ENCODE measurements around the gene ATP11B.
"Not testable (repeated sequence)": the region's sequence is repeated elsewhere in the genome, so short reads cannot be mapped to it uniquely, and the experiment has no call there.

The ATP11B gene

GRCh38 chr3:182837855-182838454 lies 44.7 kb downstream of the ATP11B start:
- DNase-seq (ENCODE audit: low spot score): no peak

- DNase-seq (ENCODE audit: low spot score): no peak
These were observed 50.2 kb downstream of the ATP11B start for GRCh38 chr3:182843478-182843877.

- DNase-seq (ENCODE audit: low spot score): no peak
These were observed 55.6 kb downstream of the ATP11B start for GRCh38 chr3:182848906-182849305.

GRCh38 chr3:182855076-182855475 lies 61.8 kb downstream of the ATP11B start:
- DNase-seq (ENCODE audit: low spot score): peak; percentile 55

DNA sequence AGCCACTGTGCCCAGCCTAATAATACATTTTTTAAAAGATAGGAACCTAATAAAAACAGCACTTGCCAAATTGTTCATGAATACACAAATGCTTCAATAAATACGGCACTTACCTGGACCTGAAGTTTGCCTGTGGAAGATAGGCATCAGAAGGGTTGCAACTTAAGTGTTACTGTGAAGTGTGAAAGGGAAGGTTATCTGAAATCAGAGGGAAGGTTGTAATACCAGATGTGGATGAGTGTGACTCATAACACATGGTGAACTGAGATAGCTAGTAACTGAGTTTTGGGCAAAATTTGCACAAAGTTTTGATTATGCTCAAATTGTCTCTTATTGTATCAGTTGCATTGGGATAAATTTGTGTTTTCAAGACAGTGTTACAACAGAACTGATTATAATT lies 68.0 kb downstream of the ATP11B start:
- DNase-seq (ENCODE audit: low spot score): no peak

- DNase-seq (ENCODE audit: low spot score): no peak
These were observed 69.0 kb downstream of the ATP11B start for GRCh38 chr3:182862159-182862860.

GRCh38 chr3:182869059-182869458 lies 75.8 kb downstream of the ATP11B start:
- no peak for DNase-seq (ENCODE audit: low spot score)

GRCh38 chr3:182870917-182871316 lies 77.6 kb downstream of the ATP11B start:
- DNase-seq (ENCODE audit: low spot score): not testable (repeated sequence)

DNA sequence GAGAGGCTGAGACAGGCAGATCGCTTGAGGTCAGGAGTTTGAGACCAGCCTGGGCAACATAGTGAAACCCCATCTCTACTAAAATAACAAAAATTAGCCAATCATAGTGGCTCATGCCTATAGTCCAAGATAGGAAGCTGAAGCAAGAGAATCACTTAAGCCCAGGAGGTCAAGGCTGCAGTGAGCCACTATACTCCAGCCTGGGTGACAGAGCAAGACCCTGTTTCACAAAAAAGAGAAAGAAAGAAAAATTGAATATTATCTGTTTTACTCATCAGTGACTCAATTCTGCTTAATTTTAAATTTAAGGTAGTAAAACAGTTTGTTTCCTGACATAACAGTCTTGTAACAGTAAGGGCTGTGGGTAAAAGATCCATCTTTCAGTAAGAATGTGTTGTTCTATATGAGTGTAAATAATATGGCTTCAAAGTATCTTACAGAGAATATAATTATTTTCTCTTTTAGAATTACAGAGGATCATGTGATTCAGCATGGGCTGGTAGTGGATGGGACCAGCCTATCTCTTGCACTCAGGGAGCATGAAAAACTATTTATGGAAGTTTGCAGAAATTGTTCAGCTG lies 85.8 kb downstream of the ATP11B start:
- no peak for DNase-seq (ENCODE audit: low spot score)

GRCh38 chr3:182886497-182886896 lies 93.2 kb downstream of the ATP11B start:
- no peak for DNase-seq (ENCODE audit: low spot score)

GRCh38 chr3:182889948-182890629 lies 96.8 kb downstream of the ATP11B start:
- DNase-seq (ENCODE audit: low spot score): no peak

- no peak for DNase-seq (ENCODE audit: low spot score)
These were observed 98.1 kb downstream of the ATP11B start for GRCh38 chr3:182891364-182891763.

DNA sequence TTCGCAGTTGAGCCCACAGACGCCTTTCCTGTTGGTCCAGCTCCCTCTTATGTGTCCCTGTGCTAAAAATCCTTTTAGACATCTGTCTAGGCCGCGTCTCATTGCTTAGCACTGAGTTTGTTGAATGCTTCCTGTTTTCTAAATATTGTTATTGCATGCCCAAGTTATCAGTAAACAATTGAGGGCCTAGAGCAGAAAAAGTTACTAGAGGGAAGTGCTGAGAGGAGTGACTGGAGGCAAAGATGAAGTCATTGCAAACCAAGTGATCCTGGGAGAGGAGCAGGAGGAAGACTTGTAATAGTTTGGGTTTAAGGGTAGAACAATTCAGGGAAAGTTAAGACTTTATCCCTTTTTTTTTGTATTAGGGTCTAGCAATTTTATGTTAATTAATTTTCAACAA lies 98.9 kb downstream of the ATP11B start:
- no peak for DNase-seq (ENCODE audit: low spot score)

- no peak for DNase-seq (ENCODE audit: low spot score)
These were observed 102.3 kb downstream of the ATP11B start for GRCh38 chr3:182895513-182896112.

DNA sequence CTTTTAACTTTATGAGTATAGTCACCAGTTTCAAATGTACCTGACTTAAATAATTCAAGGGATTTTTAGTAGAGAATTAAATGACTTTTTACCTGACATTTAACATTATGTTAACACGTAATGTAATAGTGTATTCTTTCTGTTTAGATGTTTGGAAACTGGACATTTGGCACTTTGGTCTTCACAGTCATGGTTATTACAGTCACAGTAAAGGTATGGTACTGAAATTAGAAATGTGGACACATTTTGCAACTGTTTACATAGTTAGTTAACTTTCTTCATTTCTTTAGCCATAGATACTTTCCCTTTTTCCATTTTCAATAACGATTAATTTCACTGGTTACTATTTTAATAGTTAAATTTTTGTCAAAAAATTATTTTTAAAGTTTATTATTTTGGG lies 103.2 kb downstream of the ATP11B start:
- DNase-seq (ENCODE audit: low spot score): no peak

DNA sequence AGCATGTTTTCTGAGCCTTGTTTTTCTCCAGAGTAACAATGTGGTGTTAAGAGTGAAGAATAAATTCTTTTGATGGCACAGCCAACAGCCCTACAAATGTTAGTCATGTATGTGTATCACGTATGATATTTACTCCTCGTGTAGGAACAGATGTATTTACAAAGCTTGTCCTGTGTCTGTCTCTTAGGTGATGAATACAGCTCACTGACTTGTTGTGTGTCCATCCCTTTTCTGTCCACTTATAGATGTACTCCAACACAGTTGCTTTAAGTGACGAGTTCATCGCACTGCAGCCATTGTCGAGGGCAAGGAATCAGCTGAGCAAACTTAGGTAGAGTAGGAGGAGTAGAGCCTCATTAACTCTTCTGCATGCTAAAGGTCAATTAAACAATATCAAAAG lies 108.9 kb downstream of the ATP11B start:
- DNase-seq (ENCODE audit: low spot score): no peak

DNA sequence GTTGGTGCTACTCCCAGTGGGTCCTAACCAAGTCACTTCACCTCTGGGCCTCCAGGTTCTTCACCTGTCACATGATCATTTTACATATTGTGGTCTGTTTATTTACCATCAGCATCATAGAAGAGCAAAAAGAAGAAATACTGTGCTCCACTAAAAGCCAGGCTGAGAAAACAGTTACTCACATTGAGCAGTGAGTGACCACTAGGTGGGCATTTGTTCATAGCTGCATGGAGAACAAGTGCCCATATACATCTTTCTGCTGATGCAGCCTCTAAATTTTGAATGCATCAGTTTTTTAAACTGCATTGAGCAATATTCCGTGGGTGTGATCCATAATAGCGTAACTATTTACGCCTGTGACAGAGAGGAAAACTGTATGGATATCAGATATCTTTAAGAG lies 110.9 kb downstream of the ATP11B start:
- no peak for DNase-seq (ENCODE audit: low spot score)

GRCh38 chr3:182905623-182906022 lies 112.3 kb downstream of the ATP11B start:
- DNase-seq (ENCODE audit: low spot score): no peak

GRCh38 chr3:182906036-182906435 lies 112.7 kb downstream of the ATP11B start:
- DNase-seq (ENCODE audit: low spot score): no peak

DNA sequence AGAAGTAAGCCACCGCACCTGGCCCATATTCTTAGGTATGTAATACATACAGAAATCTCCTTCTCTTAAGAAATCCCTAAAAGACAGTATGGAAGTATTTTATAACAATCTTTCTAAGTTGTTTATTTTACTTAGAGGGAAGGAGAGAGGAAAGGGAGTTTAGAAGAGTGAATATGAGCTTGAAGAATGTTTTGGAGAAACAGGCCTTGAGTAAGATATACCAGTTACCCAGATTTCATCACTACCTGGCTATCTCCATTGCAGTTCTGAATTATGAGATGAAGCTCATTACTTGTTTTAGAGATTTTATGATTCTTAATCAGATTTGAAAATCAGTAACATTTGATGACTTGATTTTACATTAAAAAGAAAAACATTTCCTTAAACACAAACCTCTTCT lies 115.2 kb downstream of the ATP11B start:
- DNase-seq (ENCODE audit: low spot score): no peak

- no peak for DNase-seq (ENCODE audit: low spot score)
These were observed 116.2 kb downstream of the ATP11B start for GRCh38 chr3:182909318-182910040.
